AG09319 (cell line): ENCODE results near the gene CNTN4.

ENCODE experiments used
- DNase-seq: peaks from one replicate; pipeline ENCODE4 v3.0.0-alpha.2; 2010; ENCODE audit warnings: low read depth; ENCODE audit errors: extremely low read depth
- TF ChIP-seq, protein P1 (sequence below): IDR thresholded peaks from 2 replicates; pipeline ENCODE4 v1.5.1; 2011; ENCODE audit warnings: low read depth, mild to moderate bottlenecking, inconsistent platforms, low read length, moderate library complexity

CNTN4 gene

DNA sequence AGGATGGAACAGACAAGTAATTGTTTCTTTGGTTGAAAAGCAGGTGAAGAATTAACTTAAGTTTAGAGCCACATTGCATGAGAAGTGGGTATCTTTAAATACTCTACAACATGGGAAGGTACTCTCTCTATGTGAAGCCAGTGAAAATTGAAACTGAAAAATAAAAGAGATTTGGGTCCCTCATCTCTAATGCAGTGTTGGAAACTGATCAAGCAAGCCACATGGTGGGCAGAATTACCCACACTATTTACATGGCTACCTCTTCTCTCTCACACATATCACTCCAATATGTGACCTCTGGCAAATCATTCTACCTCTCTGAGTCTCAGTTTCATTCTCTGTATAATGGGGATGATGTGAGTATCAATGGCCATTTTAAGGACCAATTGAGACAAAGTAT is 672.5 kb downstream of the CNTN4 start:
- no peak for DNase-seq
- TF ChIP-seq, protein P1, sequence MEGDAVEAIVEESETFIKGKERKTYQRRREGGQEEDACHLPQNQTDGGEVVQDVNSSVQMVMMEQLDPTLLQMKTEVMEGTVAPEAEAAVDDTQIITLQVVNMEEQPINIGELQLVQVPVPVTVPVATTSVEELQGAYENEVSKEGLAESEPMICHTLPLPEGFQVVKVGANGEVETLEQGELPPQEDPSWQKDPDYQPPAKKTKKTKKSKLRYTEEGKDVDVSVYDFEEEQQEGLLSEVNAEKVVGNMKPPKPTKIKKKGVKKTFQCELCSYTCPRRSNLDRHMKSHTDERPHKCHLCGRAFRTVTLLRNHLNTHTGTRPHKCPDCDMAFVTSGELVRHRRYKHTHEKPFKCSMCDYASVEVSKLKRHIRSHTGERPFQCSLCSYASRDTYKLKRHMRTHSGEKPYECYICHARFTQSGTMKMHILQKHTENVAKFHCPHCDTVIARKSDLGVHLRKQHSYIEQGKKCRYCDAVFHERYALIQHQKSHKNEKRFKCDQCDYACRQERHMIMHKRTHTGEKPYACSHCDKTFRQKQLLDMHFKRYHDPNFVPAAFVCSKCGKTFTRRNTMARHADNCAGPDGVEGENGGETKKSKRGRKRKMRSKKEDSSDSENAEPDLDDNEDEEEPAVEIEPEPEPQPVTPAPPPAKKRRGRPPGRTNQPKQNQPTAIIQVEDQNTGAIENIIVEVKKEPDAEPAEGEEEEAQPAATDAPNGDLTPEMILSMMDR: no peak

DNA sequence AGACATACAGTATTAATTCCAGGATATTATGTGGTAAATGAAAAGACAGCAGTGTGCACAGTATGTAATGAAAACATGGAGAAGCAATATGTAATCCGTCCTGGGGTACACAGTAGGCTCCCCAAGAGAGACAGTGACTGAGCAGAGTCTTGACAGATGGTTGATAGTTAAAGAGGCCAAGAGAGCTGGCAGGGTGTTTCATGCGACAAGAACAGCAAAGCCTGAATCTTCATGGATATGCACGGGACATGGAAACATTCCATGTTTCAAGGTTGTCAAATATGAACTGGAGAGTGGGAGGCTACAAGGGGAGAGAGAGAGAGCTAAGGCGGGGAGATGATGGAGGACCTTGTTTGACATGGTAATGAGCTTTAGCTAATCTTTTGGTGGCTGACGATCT is 673.1 kb downstream of the CNTN4 start:
- DNase-seq: no peak
- TF ChIP-seq, protein P1: no peak

DNA sequence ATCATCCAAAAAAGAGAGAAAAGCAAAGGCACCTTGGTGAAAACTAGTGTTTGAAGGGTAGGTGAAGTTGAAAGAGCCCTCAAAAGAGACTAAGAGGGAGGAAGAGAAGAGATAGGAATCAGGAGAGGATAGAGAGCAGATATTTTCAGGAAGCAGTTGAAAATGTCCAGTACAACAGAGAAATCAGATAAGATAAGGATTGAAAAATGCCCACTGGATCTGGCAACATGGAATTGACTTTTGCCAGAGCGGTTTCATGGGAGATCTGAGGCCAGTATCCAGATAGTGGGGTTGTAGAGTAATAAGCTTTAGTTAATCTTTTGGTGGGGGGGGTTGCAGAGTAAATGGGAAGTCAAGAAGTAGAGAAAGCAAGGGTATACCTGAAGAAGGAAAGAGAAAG is 674.1 kb downstream of the CNTN4 start:
- TF ChIP-seq, protein P1: no peak
- DNase-seq: no peak

DNA sequence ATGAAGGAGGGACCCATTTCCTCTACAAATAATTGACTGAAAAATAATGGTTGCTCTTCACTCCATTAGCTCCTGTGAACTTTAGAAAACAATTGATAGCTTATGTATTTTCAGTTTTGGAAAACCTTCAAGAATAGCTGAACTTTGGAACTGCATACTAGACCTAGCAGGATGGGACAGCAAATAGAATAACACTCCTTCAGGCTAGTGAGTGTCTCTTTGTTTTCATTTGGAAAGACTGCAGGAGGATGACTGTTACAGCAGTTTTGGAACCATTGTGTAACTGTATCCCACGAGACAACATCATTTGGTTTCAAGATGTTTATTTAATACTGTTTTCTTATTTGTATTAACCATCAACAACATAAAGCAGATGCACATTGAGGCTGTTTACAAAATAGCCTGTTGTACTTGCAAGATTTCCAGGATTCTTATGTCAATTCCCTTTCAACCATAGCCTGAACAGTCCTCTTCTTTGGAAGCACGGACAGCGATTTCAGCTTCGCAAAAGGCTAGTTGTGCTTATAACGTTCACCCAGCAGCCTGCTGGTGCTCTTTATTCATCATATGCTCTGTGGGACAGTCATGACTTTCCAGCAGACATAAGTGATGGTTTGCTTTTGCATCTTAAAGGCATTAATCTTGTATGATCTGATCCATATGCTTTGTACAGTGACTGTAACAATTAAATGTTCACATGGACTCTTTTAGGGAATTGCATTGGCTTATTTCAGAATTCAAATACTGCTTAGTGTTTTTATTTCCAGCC is 676.0 kb downstream of the CNTN4 start:
- no peak for DNase-seq
- TF ChIP-seq, protein P1: no peak

DNA sequence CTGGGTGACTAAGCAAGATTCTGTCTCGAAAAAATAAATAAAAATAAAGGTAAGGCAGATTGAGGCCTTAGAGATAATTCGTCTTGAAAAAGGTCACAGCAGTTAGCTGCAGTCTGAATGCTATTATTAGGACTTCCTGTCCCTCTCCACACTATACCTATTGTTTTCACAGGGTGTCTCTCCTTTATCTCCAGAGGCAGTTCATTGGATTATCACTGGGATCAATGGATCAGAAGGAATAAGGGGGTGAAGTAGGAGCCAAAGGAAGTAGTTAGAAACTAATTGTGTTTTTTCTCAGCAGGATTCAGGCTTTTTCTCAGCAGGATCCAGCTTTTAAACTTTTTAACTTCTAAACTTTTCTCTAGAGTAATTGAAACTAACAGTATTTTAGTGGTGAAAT is 684.6 kb downstream of the CNTN4 start:
- TF ChIP-seq, protein P1: no peak
- no peak for DNase-seq

DNA sequence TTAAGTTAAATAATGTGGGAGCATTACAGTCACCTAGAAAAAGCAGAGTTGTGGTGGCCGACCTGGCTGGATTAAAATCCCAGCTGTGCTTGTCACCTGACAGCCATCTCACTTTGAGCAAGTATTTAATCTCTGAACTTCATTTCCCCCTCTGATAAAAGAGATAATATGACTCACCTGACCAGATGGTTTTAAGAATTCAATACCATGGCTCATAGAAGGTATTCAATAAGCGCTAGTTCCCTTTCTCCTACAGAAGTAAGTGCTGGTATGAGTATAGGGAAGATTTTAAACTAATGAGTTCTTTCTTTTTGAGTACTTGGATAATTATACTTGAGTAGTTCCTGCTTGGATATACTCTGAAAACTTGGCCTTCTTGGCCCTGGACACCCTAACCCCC is 686.0 kb downstream of the CNTN4 start:
- TF ChIP-seq, protein P1: no peak
- no peak for DNase-seq

DNA sequence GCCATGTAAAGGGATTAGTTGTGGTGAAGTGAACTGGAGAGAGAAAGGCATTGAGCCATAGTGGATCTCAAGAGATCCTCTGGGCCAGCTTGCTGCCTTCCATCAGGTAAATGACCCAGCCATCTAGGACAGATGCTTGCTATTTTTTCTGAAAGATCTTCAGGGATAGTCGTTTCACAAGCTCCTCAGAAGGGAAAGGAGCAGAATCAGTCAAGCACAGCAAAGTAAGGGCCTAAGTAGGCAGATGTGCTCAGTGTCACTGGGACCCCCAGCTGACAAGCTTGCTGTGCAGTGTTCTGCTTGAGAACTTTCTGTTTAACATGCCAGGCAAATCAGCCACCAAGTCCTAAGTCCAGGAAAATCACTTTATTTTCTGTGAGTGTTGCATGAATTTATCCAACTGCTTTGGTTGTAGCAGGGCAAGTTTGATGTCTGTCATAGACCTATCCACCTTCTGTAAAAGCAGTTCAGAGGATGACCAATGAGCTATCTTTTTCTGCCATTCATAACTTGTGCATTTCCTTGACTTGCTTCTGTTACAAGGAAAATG is 691.7 kb downstream of the CNTN4 start:
- TF ChIP-seq, protein P1: no peak
- DNase-seq: no peak
